A673 (cell line): Measurements from ENCODE around the gene TLX3. TPM values are rescaled to one million over a fixed set of nuclear protein-coding genes. Genes with fewer than 3 reads are reported as not detected.

Experiments used
- BruUV-seq: library from RNA; stranded (reverse); fragments of 400-500 nt; replicated peaks from 2 replicates; lab custom pipeline; 2021; lab: Mats Ljungman, UMichigan
- CTCF ChIA-PET: fragments of 300-600 bp; sonication (Branson Sonifier 250); formaldehyde crosslinking; loops from one replicate; lab custom pipeline; 2022; ENCODE audit warnings: antibody characterized with exemption; lab: Charles Lee
- POLR2A ChIA-PET: fragments of 300-600 bp; sonication (Branson Sonifier 250); formaldehyde crosslinking; loops from one replicate; lab custom pipeline; 2022; ENCODE audit warnings: antibody characterized with exemption; ENCODE audit not compliant: low non-redundant PET; lab: Charles Lee
- DNase-seq: peaks from one replicate; pipeline ENCODE4 v3.0.0-alpha.2; 2015; ENCODE audit warnings: low spot score
- H3K27ac ChIP-seq: fragments of 200-600 bp; sonication (generic); 2 replicates; pipeline ENCODE4 v1.5.1; 2016; ENCODE audit warnings: mixed run types, low read depth, mild to moderate bottlenecking, mixed read lengths, antibody characterized with exemption, low read length; ENCODE audit not compliant: poor library complexity, severe bottlenecking
- H3K27me3 ChIP-seq: fragments of 200-600 bp; sonication (generic); replicated peaks from 2 replicates; pipeline ENCODE4 v1.6.1; 2017; ENCODE audit warnings: mixed run types, low read depth, mild to moderate bottlenecking, mixed read lengths, antibody characterized with exemption, low read length; ENCODE audit not compliant: insufficient read depth, poor library complexity
- H3K36me3 ChIP-seq: fragments of 200-600 bp; sonication (generic); 2 replicates; pipeline ENCODE4 v1.6.1; 2016; ENCODE audit warnings: mixed run types, mild to moderate bottlenecking, mixed read lengths, antibody characterized with exemption, low read length; ENCODE audit not compliant: insufficient read depth, poor library complexity, severe bottlenecking
- H3K4me1 ChIP-seq: fragments of 200-600 bp; sonication (generic); 2 replicates; pipeline ENCODE4 v1.6.1; 2017; ENCODE audit warnings: mixed run types, mild to moderate bottlenecking, mixed read lengths, antibody characterized with exemption, low read length; ENCODE audit not compliant: insufficient read depth, poor library complexity, severe bottlenecking
- H3K4me3 ChIP-seq: fragments of 200-600 bp; sonication (generic); 2 replicates; pipeline ENCODE4 v1.5.1; 2016; ENCODE audit warnings: low read depth, mixed run types, mild to moderate bottlenecking, mixed read lengths, low read length; ENCODE audit not compliant: poor library complexity, severe bottlenecking
- H3K9me3 ChIP-seq: fragments of 200-600 bp; sonication (generic); 2 replicates; pipeline ENCODE4 v1.6.1; 2016; ENCODE audit warnings: mixed run types, low read depth, mild to moderate bottlenecking, mixed read lengths, antibody characterized with exemption, low read length; ENCODE audit not compliant: poor library complexity, severe bottlenecking
- EZH2 ChIP-seq: fragments of 200-600 bp; sonication (generic); IDR thresholded peaks from 2 replicates; pipeline ENCODE4 v1.6.1; 2017; ENCODE audit warnings: borderline replicate concordance, low read depth, mild to moderate bottlenecking, mixed read lengths, antibody characterized with exemption, low read length; ENCODE audit not compliant: poor library complexity, severe bottlenecking
- intact Hi-C: fragments of 100-400 bp; cut with micrococcal nuclease; formaldehyde crosslinking; loops from one replicate; pipeline ENCODE4 v1.10.0; 2022; ENCODE audit not compliant: unreplicated experiment
- total RNA-seq: library from RNA; stranded (reverse); gene quantifications from 2 replicates; pipeline ENCODE4 v1.2.3, GENCODE V29; 2021
- TF ChIP-seq, protein P1 (sequence below): fragments of 300-800, 200-600 bp; sonication (generic); conservative IDR thresholded peaks from 2 replicates; pipeline ENCODE4 v1.5.1; 2017; ENCODE audit warnings: low read depth, mild to moderate bottlenecking, antibody characterized with exemption, low read length, moderate library complexity, mixed read lengths

Gene TLX3
- total RNA-seq, 1 experiment from 2014 or later: not detected

DNA sequence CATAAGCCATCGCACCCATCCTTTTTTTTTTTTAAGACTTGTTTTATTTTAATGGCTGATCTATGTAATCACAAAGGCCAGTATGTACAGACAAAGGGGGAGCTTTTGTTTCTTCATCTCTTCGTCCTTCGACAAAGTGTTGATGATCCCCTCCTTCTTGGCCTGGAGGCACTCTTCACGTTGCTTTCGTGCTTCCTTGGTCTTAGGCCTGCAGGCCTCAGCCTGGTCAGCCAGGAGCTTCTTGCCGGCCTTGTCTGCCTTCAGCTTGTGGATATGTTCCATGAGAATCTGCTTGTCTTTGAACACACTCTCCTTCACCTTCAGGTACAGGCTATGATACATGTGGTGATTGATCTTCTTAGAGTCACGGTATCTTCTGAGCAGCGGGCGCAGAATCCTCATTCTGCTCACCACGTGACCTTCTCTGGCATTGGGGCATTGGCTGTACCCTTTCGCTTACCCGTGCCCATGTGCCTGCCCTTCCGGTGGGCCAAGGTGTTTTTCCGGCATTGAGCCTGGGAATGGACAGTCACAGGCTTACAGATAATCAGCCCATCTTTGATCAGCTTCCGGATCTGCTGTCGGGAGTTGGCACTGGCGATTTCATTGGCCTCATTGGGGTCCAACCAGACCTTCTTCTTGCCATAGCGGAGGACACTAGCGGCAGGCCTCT lies 36.0 kb downstream of the TLX3 start:
- peaks cover 7% of the 10 kb centered on the region for H3K27me3 ChIP-seq
- H3K27ac ChIP-seq: no peak overlapping the region
- ChIA-PET POLR2A (no interaction called here), CTCF (no interaction called here)
- TF ChIP-seq EZH2: no peak
- TF ChIP-seq, protein P1, sequence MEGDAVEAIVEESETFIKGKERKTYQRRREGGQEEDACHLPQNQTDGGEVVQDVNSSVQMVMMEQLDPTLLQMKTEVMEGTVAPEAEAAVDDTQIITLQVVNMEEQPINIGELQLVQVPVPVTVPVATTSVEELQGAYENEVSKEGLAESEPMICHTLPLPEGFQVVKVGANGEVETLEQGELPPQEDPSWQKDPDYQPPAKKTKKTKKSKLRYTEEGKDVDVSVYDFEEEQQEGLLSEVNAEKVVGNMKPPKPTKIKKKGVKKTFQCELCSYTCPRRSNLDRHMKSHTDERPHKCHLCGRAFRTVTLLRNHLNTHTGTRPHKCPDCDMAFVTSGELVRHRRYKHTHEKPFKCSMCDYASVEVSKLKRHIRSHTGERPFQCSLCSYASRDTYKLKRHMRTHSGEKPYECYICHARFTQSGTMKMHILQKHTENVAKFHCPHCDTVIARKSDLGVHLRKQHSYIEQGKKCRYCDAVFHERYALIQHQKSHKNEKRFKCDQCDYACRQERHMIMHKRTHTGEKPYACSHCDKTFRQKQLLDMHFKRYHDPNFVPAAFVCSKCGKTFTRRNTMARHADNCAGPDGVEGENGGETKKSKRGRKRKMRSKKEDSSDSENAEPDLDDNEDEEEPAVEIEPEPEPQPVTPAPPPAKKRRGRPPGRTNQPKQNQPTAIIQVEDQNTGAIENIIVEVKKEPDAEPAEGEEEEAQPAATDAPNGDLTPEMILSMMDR: no peak
- H3K4me3 ChIP-seq: no peak overlapping the region
- intact Hi-C loops: loop anchor here (5.0 kb wide), 1 partner anchor 358 kb away; no protein-coding TSS in a partner anchor
- DNase-seq: no peak
- BruUV-seq: no TSS peak
- no peaks in the 10 kb centered on the region for H3K9me3 ChIP-seq
- no peaks in the 10 kb centered on the region for H3K36me3 ChIP-seq
- H3K4me1 ChIP-seq: no peaks in the 10 kb centered on the region

DNA sequence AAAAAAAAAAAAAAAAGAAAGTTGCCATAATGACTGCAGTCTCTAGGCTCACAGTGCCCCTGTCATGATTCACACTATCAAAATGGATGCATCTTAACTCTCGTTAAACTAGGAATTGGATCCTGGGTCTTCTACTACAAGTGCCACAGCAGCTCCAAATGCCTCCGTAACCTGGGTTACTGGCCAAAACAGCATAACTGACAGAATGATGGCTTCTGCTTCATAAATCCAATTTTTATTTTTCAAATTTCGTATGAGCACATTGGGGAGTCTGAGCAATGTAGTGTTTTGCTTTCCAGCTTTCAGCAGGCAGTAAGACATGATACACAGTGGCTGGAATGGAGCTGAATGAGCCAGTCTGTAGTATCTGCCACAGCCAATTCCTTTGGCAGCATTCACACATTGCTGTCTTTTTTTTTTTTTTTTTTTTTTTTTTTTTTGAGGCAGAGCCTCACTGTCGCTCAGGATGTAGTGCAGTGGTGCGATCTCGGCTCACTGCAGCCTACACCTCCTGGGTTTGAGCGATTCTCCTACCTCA lies 42.6 kb downstream of the TLX3 start:
- H3K36me3 ChIP-seq: no peaks in the 10 kb centered on the region
- POLR2A ChIA-PET: no interaction called here
- no peak overlapping the region for H3K4me3 ChIP-seq
- no peak for DNase-seq
- no peaks in the 10 kb centered on the region for H3K9me3 ChIP-seq
- CTCF ChIA-PET: interaction anchor here (0.7 kb wide), 1 partner anchor 26 kb away, joined by 7 read pairs; no protein-coding TSS in a partner anchor
- intact Hi-C loops: no loop called here
- H3K4me1 ChIP-seq: no peaks in the 10 kb centered on the region
- no peak overlapping the region for H3K27ac ChIP-seq
- no peaks in the 10 kb centered on the region for H3K27me3 ChIP-seq
- BruUV-seq: no TSS peak
- TF ChIP-seq, protein P1: no peak
- no peak for TF ChIP-seq EZH2

DNA sequence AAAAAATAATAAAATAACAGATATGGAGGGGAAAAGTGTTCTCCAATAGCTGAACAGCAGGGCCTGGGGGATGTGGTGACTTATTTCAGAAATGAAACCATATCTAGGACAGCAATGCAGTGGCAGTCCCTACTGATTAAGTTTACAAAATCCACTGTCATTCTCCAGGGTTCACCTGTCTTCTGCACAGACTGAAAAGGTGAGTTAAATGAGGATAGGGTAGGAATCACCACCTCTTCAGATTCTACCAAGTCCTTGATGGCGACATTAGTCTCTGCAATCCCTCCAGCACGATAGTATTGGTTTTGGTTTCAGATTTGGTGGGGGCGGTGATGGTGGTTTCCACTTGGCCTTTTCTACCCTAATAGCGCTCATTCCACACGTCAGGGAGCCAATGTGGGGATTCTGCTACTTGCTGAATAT lies 46.3 kb downstream of the TLX3 start:
- H3K27me3 ChIP-seq: no peaks in the 10 kb centered on the region
- H3K4me1 ChIP-seq: no peaks in the 10 kb centered on the region
- no peak for DNase-seq
- no peak for TF ChIP-seq EZH2
- TF ChIP-seq, protein P1: no peak
- H3K4me3 ChIP-seq: no peak overlapping the region
- H3K36me3 ChIP-seq: no peaks in the 10 kb centered on the region
- no peaks in the 10 kb centered on the region for H3K9me3 ChIP-seq
- BruUV-seq: no TSS peak
- ChIA-PET CTCF (no interaction called here), POLR2A (no interaction called here)
- no peak overlapping the region for H3K27ac ChIP-seq
- intact Hi-C loops: no loop called here
